ENCODE results near the gene EEF1A2. TPM values are rescaled to one million over a fixed set of nuclear protein-coding genes. Genes with fewer than 3 reads are reported as not detected.

The EEF1A2 gene
- total RNA-seq, 1 experiment from 2014 or later = 47.5 TPM

DNA sequence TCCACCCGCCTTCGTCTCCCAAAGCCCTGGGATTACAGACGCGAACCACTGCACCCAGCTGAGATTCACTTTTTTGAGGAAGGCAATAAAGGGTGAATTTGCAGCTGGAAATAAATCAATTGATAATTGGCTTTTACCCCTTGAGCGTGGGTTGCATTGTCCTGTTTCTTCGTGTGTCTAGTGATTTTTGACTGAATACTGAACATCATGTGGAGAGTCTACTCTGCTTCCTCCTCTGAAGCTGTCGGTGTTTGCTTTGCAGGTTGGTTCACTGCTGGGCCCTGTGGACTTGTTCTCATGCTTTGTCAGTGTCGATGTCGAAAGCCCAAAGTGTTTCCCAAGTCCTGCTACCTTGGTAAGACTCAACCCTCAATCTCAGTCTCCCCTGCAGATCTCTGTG is 5.8 kb upstream of the EEF1A2 start:
- in situ Hi-C loops (cut with HindIII; ENCODE audit: low sequenced_read_pairs) = no loop called here
- no peak for DNase-seq (ENCODE audit: low spot score)

DNA sequence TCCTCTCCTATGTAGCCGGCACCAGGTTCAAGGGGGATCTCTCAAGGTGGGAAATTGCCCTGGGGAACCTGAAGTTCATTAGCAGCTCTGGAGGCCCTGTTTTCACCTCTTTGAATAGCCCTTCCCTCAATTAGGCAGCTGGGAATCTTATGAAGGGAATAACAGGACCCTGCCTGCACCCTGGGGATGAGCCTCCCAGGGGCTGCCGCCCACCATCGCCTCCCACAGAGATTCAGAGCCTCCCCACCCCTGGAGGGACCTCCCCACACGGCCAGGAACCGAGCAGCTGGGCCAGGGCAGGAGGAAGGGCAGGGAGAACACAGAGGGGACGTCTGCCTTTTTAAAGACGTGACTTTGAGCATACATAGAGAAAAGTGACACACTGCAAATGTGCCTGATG is 4.6 kb upstream of the EEF1A2 start:
- in situ Hi-C loops (cut with HindIII; ENCODE audit: low sequenced_read_pairs) = no loop called here
- DNase-seq (ENCODE audit: low spot score) = no peak

DNA sequence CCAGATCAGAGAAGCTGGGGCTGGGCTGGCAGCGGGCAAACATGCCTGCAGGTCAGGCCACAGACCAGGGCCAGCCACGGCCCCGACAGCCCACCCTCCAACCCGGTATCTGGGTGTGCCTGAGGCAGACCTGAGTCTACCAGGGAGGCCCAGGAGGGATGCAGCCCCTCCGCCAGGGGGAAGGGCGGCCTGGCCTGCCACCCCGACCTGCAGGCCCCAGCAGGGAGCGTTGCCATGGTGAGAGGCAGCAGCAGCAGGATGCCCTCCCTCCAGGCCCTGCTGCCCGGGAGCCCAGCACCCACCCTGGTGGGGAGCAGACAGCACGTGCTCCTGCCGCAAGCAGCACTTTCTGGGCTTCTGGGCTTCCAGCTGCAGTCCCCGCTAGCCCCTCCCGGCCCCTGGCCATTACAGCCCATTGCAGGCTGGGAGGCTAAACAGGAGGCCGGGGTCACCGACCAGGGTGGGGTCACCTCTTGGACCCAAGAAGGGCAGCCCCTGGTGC is 3.8 kb upstream of the EEF1A2 start:
- in situ Hi-C loops (cut with HindIII; ENCODE audit: low sequenced_read_pairs) = no loop called here
- no peak for DNase-seq (ENCODE audit: low spot score)

DNA sequence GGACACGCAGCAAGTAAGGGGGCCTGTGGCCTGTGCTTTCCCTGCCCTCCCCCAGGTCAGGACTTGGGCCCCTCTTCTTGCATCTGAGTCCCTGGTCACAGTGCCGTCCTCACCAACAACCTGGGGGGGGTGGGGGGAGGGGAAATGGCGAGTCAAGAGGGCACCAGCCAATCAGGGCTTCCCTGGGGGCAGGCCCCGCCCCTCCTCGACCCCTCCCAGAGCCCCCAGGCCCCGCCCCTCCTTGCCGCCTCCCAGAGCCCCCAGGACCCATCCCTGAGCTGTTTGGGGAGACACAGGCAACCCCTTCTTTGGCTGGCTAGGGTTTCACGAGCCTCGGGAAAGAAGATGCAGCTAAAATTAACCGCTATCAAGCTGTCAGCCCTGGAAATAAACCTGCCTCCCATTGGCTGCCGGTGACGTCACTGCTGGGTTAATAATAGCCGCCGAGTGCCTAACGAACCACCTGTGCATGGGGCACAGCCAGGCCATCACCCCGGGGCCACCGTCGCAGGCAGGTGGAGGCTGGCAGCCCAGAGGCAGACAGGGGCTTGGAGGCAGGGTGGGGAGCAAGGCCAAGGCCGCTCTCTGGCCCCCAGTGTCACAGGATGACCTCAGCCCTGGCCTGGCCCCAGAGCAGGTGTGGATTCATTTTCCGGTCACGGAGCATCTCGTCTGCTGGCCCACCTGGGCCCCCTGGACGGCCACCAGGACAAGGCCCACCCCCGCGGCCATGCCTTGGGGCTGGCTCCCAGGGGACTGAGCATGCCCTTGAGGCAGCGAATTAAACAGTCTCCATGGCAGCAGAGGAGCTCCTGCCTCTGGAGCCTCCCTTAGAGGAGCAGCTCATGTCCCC is 3.2 kb upstream of the EEF1A2 start:
- peak; percentile 99 for DNase-seq (ENCODE audit: low spot score)
- in situ Hi-C loops (cut with HindIII; ENCODE audit: low sequenced_read_pairs) = no loop called here

DNA sequence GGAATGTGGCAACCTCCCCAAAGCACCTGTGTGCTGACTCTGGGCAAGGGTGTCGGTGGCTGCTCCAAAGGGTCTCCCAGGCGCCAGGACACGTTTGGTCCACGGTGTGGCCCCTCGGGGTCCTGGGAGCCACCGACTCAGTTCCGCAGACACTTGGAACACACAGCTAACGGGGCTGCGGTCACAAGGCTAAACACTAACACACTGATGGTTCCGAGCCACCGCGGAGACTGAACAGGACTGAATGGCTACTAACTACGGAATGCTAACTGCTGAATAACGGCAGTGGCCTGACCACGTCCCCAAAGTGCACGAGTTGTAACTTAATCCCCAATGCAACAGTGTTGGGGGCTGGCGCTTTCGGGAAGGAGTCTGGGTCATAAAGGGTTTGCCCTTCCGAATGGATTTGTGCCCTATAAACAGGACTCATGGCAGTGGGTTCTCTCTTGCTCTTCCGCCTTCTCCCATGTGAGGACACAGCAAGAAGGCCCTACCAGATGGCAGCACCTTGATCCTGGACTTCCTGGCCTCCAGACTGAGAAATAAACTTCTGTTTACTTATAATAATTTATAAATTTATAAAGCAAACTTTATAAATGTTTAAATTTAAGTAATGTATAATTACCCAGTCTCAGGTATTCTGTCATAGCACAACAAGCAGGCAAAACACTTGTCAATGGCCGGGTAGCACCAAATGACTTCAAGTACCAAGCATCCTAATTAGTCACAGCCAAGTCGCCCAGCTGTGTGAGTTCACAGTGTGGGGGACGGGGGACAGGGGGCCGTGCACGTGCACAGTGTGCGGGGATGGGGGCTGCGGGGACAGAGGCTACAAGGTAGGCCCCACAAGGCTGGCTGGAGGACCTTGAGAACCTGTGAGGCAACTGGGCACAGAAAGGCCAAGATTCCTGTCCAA is 2.3 kb upstream of the EEF1A2 start:
- in situ Hi-C loops (cut with HindIII; ENCODE audit: low sequenced_read_pairs) = no loop called here
- DNase-seq (ENCODE audit: low spot score) = peak; percentile 61

DNA sequence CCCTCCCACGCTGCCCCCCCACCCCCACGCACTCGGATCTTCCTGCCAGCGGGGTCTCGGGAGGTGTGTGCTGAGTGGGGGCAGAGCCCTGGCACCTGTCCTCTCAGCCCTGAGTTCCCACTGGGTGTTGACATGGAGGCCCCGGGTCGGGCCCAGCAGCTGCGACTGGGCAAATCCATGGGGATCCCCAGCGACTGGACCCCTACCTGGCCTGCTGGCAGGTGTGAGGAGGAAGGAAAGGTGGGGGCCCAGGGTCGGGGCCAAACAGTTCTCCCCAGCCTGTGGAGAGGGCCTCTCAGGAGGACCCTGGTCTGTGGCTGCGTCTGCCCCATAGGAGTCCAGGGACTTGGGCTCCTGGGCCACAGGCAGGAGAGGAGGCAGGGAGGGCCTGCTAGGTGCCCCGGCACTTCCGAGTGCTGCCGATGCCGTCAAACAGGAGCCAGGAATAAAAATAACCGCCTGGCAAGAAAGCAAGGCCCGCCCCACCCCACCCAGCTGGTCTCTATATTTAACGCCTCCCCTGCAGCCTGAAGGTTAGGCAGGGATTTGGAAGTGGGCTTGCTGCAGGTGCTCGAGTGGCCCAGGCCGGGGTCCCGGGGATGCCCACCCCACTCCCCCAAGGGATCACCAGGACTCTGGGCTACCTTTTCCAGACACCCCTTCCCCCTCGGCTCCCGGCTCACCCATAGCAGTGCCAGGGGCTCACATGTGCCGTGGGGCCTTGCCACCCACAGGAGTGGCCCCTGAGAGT is 1.4 kb upstream of the EEF1A2 start:
- in situ Hi-C loops (cut with HindIII; ENCODE audit: low sequenced_read_pairs) = no loop called here
- peak; percentile 73 for DNase-seq (ENCODE audit: low spot score)

DNA sequence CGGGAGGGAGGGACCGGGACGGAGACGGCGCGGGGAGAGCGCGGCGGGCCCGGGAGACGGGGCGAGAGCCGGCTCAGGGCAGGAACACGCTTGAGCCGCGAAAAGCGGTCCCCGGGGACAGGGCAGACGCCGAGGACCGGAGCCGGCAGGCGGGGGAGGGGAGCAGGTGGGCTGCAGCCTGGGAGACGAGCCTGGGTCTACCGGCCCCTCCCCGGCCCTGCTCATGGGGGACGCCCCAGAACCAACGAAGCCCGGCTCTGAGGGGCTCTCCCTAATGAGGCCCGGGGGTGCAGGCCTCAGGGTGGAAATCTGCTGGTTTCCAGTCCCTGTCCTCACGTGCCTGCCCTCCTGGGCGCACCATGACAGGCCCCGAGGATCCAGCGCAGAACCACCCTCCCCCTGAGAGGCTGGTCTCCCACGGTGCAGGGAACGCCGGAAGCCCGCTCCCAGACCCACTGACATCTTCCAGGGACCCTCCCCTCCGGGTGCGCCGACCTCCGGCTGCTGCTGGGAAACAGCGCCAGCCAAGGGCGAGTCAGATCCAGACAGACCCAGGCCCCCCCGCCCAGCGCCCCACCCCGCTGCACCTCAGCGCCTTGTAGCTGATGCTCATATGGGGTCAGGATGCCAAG is 571 bp upstream of the EEF1A2 start:
- in situ Hi-C loops (cut with HindIII; ENCODE audit: low sequenced_read_pairs) = no loop called here
- DNase-seq (ENCODE audit: low spot score) = no peak

DNA sequence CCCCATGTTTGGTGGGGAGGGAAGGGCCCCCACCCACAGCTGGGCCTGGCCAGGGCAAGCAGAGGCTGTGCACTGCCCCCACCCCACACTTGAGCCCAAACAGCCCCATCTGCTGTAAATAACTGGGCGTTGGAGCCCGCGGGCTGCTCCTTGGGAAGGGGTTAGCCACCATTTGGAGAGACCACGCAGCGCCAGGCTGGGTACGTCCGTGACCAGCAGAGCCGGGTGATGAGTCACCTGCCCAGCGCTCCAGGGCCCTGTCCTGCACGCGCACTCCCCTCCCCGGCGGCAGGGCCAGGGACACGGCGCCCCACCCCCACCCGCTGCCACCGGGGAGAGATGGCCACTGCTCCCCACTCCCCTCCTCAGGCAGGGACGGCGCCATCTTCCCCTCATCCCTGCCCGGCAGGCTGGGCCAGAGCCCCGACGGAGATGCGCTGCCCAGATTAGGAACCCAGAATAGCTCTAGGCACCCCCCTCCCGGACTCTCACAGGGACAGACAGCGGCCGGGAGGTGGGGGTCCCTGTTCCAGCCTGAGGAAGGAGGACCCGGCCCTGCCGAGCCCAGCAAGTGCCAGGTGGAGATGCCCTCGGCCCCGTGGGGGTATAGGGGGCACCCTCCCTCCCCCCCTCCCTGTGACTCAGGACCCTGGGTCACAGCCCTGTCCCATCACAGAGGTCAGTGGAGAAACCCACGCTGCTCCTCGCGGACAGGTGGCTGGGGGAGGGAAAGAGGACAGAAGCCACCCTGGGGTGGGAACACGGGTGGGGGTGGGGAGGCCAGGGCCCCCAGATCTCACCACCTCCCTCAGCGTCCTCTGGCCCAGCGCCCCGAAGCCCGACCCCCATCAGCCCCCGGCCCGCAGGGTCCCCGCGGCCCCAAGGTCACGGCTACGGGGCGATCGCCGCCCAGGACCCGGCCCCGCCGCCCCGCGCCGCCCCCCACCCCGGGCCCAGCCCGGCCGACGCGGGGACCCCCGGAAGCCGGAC is 642 bp downstream of the EEF1A2 start:
- in situ Hi-C loops (cut with HindIII; ENCODE audit: low sequenced_read_pairs) = no loop called here
- peak; percentile 74 for DNase-seq (ENCODE audit: low spot score)

DNA sequence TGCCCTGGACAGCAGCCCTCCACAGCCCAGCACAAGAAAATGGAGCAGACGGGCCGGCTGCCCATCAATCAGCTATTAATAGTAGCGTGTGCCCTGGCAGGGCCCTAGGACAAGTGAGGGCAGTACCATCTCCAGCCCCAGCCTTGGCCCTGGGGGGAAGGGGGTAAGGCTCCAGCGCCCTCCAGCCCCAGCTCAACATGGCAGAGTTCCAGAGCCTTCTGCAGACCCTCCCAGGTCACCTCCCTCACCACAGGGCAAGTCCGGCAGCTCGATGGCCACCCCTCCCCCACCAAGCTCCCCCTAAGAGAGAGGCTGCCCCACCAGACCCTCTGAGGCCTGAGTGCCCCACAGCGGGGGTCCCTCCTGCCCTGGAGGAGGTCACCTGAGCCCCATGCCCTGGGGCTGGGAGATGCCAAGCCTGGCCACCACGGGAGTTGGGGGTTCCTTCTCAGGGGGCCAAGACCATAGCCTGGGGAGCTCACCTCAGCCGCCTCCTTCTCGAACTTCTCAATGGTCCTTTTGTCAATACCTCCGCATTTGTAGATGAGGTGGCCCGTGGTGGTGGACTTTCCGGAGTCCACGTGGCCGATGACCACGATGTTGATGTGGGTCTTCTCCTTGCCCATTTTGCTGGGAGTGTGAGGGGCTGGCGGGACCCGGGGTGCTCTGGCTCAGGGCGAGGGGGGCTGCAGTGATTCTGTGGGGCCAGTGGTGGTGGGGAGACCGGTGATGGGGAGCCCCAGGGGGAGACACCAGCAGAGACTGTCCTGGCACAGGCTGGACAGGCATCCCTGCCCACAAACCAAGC is 1.5 kb downstream of the EEF1A2 start:
- no peak for DNase-seq (ENCODE audit: low spot score)
- in situ Hi-C loops (cut with HindIII; ENCODE audit: low sequenced_read_pairs) = no loop called here

DNA sequence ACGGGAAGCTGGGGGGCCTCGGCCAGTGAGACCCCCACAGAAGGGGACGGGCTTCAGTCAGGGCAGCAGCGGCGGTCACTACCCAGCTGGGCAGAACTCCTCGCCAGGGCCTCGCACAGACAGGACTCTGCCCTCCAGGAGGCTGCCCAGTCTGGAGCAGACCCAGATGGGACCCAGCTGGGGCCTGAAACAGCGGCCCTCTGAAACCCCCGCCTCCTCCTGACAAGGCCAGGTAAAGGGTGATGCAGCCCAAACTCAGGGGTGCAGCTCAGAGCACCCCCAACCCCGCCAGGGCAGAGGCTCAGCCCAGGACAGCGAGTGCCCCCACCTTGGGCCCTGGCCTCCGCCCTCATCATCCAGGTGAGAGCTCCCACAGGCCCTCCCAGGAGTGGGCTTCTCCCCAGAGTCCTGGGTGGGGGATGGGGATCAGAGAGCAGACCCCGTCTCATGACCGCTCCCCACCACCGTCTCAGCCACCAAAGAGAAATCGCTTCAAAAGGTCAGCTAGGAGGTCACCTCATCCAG is 2.2 kb downstream of the EEF1A2 start:
- in situ Hi-C loops (cut with HindIII; ENCODE audit: low sequenced_read_pairs) = no loop called here
- DNase-seq (ENCODE audit: low spot score) = no peak

DNA sequence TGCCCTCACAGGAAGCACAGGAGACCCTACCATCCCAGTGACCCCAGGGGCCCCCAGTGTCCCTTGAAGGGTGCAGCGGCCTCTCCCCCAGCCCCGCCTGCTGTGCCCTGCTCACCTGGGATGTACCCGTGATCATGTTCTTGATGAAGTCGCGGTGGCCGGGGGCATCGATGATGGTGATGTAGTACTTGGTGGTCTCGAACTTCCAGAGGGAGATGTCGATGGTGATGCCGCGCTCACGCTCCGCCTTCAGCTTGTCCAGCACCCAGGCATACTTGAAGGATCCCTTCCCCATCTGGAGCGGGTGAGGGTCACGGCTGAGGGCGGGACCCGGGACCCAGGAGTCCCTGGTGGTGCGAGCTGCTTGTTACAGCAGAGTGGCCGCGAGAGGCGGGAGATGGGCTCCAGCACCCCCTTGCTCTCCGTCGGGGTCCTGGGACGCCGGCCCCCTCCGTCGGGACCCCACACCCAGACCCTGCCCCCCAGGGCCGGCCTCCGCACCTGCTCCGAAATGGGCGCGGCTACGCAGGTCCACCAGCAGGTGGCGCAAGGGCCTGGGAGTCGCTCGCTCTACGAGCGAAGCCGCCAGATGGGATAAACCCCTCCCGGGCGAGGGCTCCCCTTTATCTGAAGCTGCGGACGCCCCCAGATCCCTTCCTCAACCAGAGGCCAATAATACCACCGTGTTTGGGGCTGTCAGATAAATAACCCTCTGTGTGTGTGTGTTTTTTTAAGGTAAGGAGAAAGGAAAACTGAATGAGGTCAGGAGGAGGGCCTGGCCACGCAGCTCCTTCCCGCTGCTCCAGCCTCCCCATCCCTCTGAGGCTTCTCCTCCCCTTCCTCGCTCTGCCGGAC is 2.9 kb downstream of the EEF1A2 start:
- in situ Hi-C loops (cut with HindIII; ENCODE audit: low sequenced_read_pairs) = no loop called here
- DNase-seq (ENCODE audit: low spot score) = peak; percentile 78

DNA sequence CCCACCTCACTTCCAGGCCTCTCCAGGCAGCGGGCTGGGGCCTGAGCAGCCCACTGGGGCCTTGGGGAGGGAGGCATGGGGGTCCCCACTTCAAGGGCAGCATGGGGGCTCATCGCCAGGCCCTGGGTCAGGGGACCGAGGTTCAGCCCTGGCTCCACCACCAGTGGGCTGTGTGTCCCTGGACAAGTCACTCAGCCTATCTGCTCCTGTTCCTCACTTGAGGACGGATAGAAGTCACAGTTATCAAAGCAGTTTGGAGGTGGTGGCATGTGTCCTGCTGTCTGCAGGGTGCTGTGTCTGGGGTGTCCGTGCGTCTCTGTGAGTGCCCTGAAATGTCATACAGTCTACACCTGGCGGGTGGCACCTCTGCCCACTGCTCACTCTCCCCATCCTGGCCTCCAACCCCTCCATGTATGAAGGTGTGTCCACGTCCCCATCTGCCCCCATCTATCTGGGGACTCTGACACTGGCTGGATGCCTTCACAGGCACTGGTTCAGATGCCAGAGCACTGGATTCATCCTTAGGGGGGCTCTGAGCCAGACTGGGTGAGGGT is 3.6 kb downstream of the EEF1A2 start:
- in situ Hi-C loops (cut with HindIII; ENCODE audit: low sequenced_read_pairs) = no loop called here
- DNase-seq (ENCODE audit: low spot score) = no peak

DNA sequence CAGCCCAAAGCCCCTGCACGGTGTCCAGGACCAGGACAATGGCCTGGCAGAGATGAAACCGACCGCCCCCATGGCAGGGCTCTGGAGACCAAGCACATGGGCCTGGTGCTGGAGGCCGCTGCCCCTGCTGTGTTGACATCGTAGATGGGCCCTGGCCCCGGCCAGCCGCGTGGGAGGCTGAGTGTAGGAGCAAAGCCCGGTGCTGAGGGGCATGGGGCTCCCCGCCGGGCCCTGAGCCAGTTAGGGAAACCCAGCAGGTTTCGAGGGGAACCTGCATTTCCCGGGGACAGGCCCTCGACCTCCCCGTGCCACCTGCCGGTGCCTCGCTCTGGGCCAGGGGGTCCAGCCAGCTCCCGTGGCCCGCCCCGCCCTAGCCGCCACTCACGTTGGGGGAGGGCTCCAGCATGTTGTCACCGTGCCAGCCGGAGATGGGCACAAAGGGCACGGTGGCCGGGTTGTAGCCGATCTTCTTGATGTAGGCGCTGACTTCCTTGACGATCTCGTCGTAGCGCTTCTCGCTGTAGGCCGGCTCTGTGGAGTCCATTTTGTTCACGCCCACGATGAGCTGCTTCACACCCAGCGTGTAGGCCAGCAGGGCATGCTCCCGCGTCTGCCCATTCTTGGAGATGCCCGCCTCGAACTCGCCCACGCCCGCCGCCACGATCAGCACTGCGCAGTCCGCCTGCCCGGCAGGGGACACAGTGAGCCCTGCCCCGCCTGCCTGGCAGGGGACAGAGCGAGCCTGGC is 4.3 kb downstream of the EEF1A2 start:
- DNase-seq (ENCODE audit: low spot score) = no peak
- in situ Hi-C loops (cut with HindIII; ENCODE audit: low sequenced_read_pairs) = no loop called here

DNA sequence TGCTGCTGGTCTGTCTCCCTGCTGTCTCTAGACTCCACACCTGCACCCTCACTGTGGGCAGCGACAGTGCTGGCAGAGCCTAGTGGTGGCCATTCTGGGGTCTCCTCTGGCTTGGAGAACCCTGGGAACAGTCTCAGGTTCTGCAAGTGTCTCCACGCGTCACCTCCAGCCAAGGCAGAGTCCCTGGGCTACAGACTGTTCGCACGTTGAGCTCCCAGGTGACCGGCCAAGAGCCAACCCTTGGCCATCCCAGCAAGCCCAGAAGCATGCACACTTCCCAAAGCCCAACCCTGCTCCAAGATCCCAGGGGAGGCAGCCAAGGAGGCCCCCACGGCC is 4.8 kb downstream of the EEF1A2 start:
- peak; percentile 54 for DNase-seq (ENCODE audit: low spot score)
- in situ Hi-C loops (cut with HindIII; ENCODE audit: low sequenced_read_pairs) = no loop called here

DNA sequence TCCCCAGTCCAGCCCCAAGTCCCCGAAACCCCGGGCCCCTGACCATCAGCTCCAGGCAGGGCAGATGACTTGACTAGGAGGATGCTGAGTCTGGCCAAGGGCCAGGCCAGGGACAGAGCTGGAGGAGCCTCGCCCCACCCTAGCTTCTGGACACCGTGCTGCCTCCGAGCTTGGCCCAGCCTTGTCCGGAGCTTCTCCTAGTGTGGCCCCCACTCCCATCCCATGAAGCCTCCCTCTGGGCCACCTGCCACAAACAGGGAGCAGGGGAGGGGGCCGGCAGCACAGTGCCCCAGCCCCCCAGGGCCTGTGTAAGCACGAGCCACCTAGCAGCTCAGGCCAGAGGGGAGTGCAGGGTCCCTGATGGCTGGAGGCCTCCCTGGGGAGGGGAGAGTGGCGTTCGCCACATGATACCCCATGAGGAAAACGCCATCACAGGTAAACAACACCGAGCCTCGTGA is 5.3 kb downstream of the EEF1A2 start:
- no peak for DNase-seq (ENCODE audit: low spot score)
- in situ Hi-C loops (cut with HindIII; ENCODE audit: low sequenced_read_pairs) = no loop called here

Measured in G401 (cell line).